Measurements from ENCODE around the gene PSAP. TPM values are rescaled to one million over a fixed set of nuclear protein-coding genes. Genes with fewer than 3 reads are reported as not detected.

The PSAP gene
- total and polyA plus RNA-seq, 2 experiments from 2014 or later, result 686 to 987 TPM

- Histone ChIP-seq H3K4me3 (no peak overlapping the region), H3K4me1 (ENCODE audit: insufficient read depth) (peaks cover 22% of the 10 kb centered on the region), H3K27me3 (no peaks in the 10 kb centered on the region), H3K4me2 (no peak overlapping the region), H4K20me1 (ENCODE audit: insufficient read depth, poor library complexity, severe bottlenecking) (no peaks in the 10 kb centered on the region), H2AFZ (no peak overlapping the region), H3K27ac (no peak overlapping the region), H3K9me2 (replicated peaks; ENCODE audit: insufficient read depth) (no peaks in the 10 kb centered on the region), H3K9me3 (ENCODE audit: low read depth) (no peaks in the 10 kb centered on the region), H3K36me3 (replicated peaks; ENCODE audit: insufficient read depth, low read depth) (no peaks in the 10 kb centered on the region), H3K79me2 (no peaks in the 10 kb centered on the region)
- TF ChIP-seq EZH2phosphoT487 (IDR thresholded peaks at IDR 0.05; ENCODE audit: low read depth, severe bottlenecking, unreplicated experiment) (no peak), CTCF (IDR thresholded peaks at IDR 0.05; ENCODE audit: poor library complexity) (no peak)
- WGBS (ENCODE audit: low lambda C conversion rate, missing lambda C conversion rate), result 93% methylated on average over 4 of the region's 5 CpGs
- DNase-seq (ENCODE audit: low spot score), result no peak
These were observed 13.9 kb upstream of the PSAP start for GRCh38 chr10:71864911-71865361.

- Histone ChIP-seq H3K9me2 (replicated peaks; ENCODE audit: insufficient read depth) (no peaks in the 10 kb centered on the region), H4K20me1 (ENCODE audit: insufficient read depth, poor library complexity, severe bottlenecking) (no peaks in the 10 kb centered on the region), H3K9me3 (ENCODE audit: low read depth) (no peaks in the 10 kb centered on the region), H3K79me2 (no peaks in the 10 kb centered on the region), H3K27ac (no peak overlapping the region), H3K4me1 (ENCODE audit: insufficient read depth) (peaks cover 19% of the 10 kb centered on the region), H2AFZ (no peak overlapping the region), H3K4me3 (no peak overlapping the region), H3K27me3 (no peaks in the 10 kb centered on the region), H3K4me2 (no peak overlapping the region), H3K36me3 (replicated peaks; ENCODE audit: insufficient read depth, low read depth) (no peaks in the 10 kb centered on the region)
- DNase-seq (ENCODE audit: low spot score), result no peak
- TF ChIP-seq EZH2phosphoT487 (IDR thresholded peaks at IDR 0.05; ENCODE audit: low read depth, severe bottlenecking, unreplicated experiment), result no peak
- no peak for TF ChIP-seq EZH2 (IDR thresholded peaks at IDR 0.05; ENCODE audit: borderline replicate concordance)
- no peak for TF ChIP-seq CTCF (IDR thresholded peaks at IDR 0.05; ENCODE audit: poor library complexity)
- 84% methylated on average over 6 of the region's 6 CpGs for whole genome bisulfite sequencing (ENCODE audit: low lambda C conversion rate, missing lambda C conversion rate)
These were observed 12.2 kb upstream of the PSAP start for GRCh38 chr10:71863203-71863602.

GRCh38 chr10:71860243-71861029, 9.4 kb upstream of the PSAP start:
- no peak overlapping the region for H2AFZ ChIP-seq
- peaks cover 12% of the 10 kb centered on the region for H3K4me1 ChIP-seq (ENCODE audit: insufficient read depth)
- H3K27ac ChIP-seq, result peak overlapping the region; percentile 88
- no peaks in the 10 kb centered on the region for H3K36me3 ChIP-seq (replicated peaks; ENCODE audit: insufficient read depth, low read depth)
- TF ChIP-seq CTCF (IDR thresholded peaks at IDR 0.05; ENCODE audit: poor library complexity), result no peak
- no peak for TF ChIP-seq EZH2 (IDR thresholded peaks at IDR 0.05; ENCODE audit: borderline replicate concordance)
- TF ChIP-seq EZH2phosphoT487 (IDR thresholded peaks at IDR 0.05; ENCODE audit: low read depth, severe bottlenecking, unreplicated experiment), result no peak
- WGBS (ENCODE audit: low lambda C conversion rate, missing lambda C conversion rate), result 61% methylated on average over 11 of the region's 11 CpGs
- no peaks in the 10 kb centered on the region for H3K27me3 ChIP-seq
- H3K9me2 ChIP-seq (replicated peaks; ENCODE audit: insufficient read depth), result no peaks in the 10 kb centered on the region
- H4K20me1 ChIP-seq (ENCODE audit: insufficient read depth, poor library complexity, severe bottlenecking), result no peaks in the 10 kb centered on the region
- H3K9me3 ChIP-seq (ENCODE audit: low read depth), result no peaks in the 10 kb centered on the region
- H3K4me3 ChIP-seq, result no peak overlapping the region
- H3K79me2 ChIP-seq, result no peaks in the 10 kb centered on the region
- H3K4me2 ChIP-seq, result no peak overlapping the region
- peak; percentile 94 for DNase-seq (ENCODE audit: low spot score)

Data from hepatocyte (in vitro differentiated cells).